Activated gamma-delta T cell treated with anti-CD3 and anti-CD28 coated beads, Interleukin-2, amount 50 U/mL, for 16 hours (primary cell): Measurements from ENCODE around the gene ATL2.
"Not testable (repeated sequence)": the region's sequence is repeated elsewhere in the genome, so short reads cannot be mapped to it uniquely, and the experiment has no call there.

Source experiments
- DNase-seq: peaks from one replicate; pipeline ENCODE4 v3.0.0-alpha.2; 2020; ENCODE audit warnings: low read depth

Gene ATL2

GRCh38 chr2:38377050-38377828 lies at the start of gene ATL2:
Gene ATL2, minus strand, starts transcription at chr2:38377273. Its CDS starts 13 bp downstream, at chr2:38377260.
- peak; percentile 84 for DNase-seq

- no peak for DNase-seq
Measured at GRCh38 chr2:38423763-38424162, 46.7 kb upstream of the ATL2 start.

GRCh38 chr2:38421274-38422056 lies 44.4 kb upstream of the ATL2 start:
- no peak for DNase-seq

GRCh38 chr2:38419499-38419898 lies 42.4 kb upstream of the ATL2 start:
- DNase-seq: no peak

- no peak for DNase-seq
Measured at GRCh38 chr2:38418735-38419134, 41.7 kb upstream of the ATL2 start.

- DNase-seq: no peak
Measured at GRCh38 chr2:38417745-38418689, 40.9 kb upstream of the ATL2 start.

- no peak for DNase-seq
Measured at GRCh38 chr2:38416296-38417036, 39.4 kb upstream of the ATL2 start.

GRCh38 chr2:38415728-38416291 lies 38.7 kb upstream of the ATL2 start:
- no peak for DNase-seq

- no peak for DNase-seq
Measured at GRCh38 chr2:38415023-38415422, 38.0 kb upstream of the ATL2 start.

- not testable (repeated sequence) for DNase-seq
Measured at GRCh38 chr2:38412235-38412871, 35.3 kb upstream of the ATL2 start.

- no peak for DNase-seq
Measured at GRCh38 chr2:38409156-38410102, 32.4 kb upstream of the ATL2 start.

GRCh38 chr2:38407111-38407682 lies 30.1 kb upstream of the ATL2 start:
- no peak for DNase-seq

GRCh38 chr2:38406597-38407110 lies 29.6 kb upstream of the ATL2 start:
- no peak for DNase-seq

- DNase-seq: no peak
Measured at GRCh38 chr2:38405917-38406596, 29.0 kb upstream of the ATL2 start.

GRCh38 chr2:38400513-38400912 lies 23.4 kb upstream of the ATL2 start:
- no peak for DNase-seq

GRCh38 chr2:38398739-38399138 lies 21.7 kb upstream of the ATL2 start:
- no peak for DNase-seq

GRCh38 chr2:38394903-38395341 lies 17.8 kb upstream of the ATL2 start:
- no peak for DNase-seq

- DNase-seq: no peak
Measured at GRCh38 chr2:38394041-38394440, 17.0 kb upstream of the ATL2 start.
